ENCODE results near the gene TWNK. TPM values are rescaled to one million over a fixed set of nuclear protein-coding genes. Genes with fewer than 3 reads are reported as not detected.
A peak's percentile ranks its signal among the peaks of the same experiment; 100 is the strongest.

TWNK gene
- total and polyA plus RNA-seq, 9 of the 15 experiments (the other 6 are each of a cell fraction or from before 2014, with no cell fraction given), result 11.6 to 34.7 (median 17.4) TPM

DNA sequence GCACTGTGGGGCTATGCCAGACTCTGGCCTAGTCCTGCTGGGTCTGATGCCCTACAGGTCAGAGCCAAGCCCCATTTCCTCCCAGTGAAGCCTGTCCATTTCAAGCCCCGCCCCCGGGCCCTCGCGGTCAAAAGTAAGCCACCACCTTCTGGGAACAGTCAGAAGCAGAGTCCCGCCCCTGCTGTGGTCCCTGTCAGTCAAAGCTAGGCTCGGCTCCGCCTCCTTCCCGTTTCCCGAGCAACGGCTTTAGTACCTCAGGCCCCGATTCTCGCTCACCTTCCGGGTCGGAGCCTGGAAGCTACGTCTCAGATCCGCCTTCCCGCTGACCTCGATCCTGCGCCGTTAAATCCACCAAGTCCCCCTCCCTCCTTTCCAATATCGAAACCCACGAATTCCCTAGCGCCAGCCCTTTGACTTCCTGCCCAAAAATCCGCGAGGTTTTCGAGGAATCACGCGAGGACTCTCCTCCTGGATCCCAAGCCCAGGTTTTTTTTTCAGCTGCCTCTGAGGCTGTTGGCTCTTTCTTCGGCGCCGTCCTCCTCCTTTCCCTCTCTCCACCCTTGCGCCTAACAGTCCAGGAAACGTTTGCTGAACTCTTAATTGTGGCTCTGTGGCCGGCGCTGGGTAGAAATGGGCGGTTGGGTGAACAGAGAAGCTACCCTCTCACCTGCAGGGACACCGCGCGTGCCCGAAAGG, 55.5 kb downstream of the TWNK start (continued):
- TF ChIP-seq SPI1 (IDR thresholded peaks at IDR 0.05; ENCODE audit: borderline replicate concordance, low read depth, low read length) (peak; percentile 21; the same call in 1 of the 2 replicates), ZNF408 (CRISPR knock-in tag; IDR thresholded peaks at IDR 0.05; ENCODE audit: low read depth) (no peak), TAF7 (tag; IDR thresholded peaks at IDR 0.05) (0 out of 2 replicates have a peak, but pooled peaks have one; percentile 18), ATF3 (IDR thresholded peaks at IDR 0.05) (no peak), ATF3 (CRISPR knock-in tag; conservative IDR thresholded peaks at IDR 0.05) (no peak), L3MBTL2 (IDR thresholded peaks at IDR 0.05) (peak; percentile 26; the same call in 1 of the 2 replicates), POLR2B (IDR thresholded peaks at IDR 0.05; ENCODE audit: low read depth, partially characterized antibody) (peak; percentile 56), E2F3 (CRISPR knock-in tag; IDR thresholded peaks at IDR 0.05) (no peak), CEBPB (tag; IDR thresholded peaks at IDR 0.05) (no peak), WHSC1 (IDR thresholded peaks at IDR 0.05; ENCODE audit: low read length) (no peak), MBD1 (CRISPR knock-in tag; IDR thresholded peaks at IDR 0.05) (no peak), RBM39 (optimal IDR thresholded peaks at IDR 0.05; ENCODE audit: low read depth, low read length) (no peak), GATAD2A (IDR thresholded peaks at IDR 0.05) (no peak), GABPA (tag; conservative IDR thresholded peaks at IDR 0.05; ENCODE audit: low read depth) (peak; percentile 79), HMG20A (CRISPR knock-in tag; conservative IDR thresholded peaks at IDR 0.05) (no peak), CAMTA2 (CRISPR knock-in tag; conservative IDR thresholded peaks at IDR 0.05) (no peak), TEAD2 (tag; IDR thresholded peaks at IDR 0.05) (no peak), ATF7 (IDR thresholded peaks at IDR 0.05) (peak; percentile 33; the same call in 1 of the 2 replicates), U2AF2 (optimal IDR thresholded peaks at IDR 0.05; ENCODE audit: low read depth, low read length) (no peak), ZKSCAN3 (CRISPR knock-in tag; IDR thresholded peaks at IDR 0.05) (no peak), MAX (CRISPR knock-in tag; IDR thresholded peaks at IDR 0.05) (no peak), NR2C1 (IDR thresholded peaks at IDR 0.05) (0 out of 2 replicates have a peak, but pooled peaks have one; percentile 46), NR2C1 (tag; IDR thresholded peaks at IDR 0.05) (peak; percentile 49; the same call in 1 of the 2 replicates), NFATC3 (IDR thresholded peaks at IDR 0.05) (no peak), MTA3 (IDR thresholded peaks at IDR 0.05; ENCODE audit: borderline replicate concordance) (0 out of 2 replicates have a peak, but pooled peaks have one; percentile 28), SMAD4 (CRISPR knock-in tag; conservative IDR thresholded peaks at IDR 0.05) (peak; percentile 25; the same call in 1 of the 2 replicates)
- TF ChIP-seq, protein P1, sequence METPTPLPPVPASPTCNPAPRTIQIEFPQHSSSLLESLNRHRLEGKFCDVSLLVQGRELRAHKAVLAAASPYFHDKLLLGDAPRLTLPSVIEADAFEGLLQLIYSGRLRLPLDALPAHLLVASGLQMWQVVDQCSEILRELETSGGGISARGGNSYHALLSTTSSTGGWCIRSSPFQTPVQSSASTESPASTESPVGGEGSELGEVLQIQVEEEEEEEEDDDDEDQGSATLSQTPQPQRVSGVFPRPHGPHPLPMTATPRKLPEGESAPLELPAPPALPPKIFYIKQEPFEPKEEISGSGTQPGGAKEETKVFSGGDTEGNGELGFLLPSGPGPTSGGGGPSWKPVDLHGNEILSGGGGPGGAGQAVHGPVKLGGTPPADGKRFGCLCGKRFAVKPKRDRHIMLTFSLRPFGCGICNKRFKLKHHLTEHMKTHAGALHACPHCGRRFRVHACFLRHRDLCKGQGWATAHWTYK (CRISPR knock-in tag; IDR thresholded peaks at IDR 0.05), result peak; percentile 19; the same call in 1 of the 2 replicates

Measured in K562 (cell line).